ENCODE results near the gene MBD3L4.
"Not testable (repeated sequence)": the region's sequence is repeated elsewhere in the genome, so short reads cannot be mapped to it uniquely, and the experiment has no call there.

The MBD3L4 gene

GRCh38 chr19:7040079-7040478 lies at the start of gene MBD3L4:
MBD3L4 (minus strand) TSS chr19:7040179; CDS start chr19:7040144, 35 bp downstream.
- not testable (repeated sequence) for DNase-seq (ENCODE audit: low spot score in 2 of 2); H3K4me3 Mint-ChIP-seq; H3K36me3 Mint-ChIP-seq; ATAC-seq; H3K27ac Mint-ChIP-seq; H3K9me3 Mint-ChIP-seq; H3K4me1 Mint-ChIP-seq

- Mint-ChIP-seq H3K36me3 (peaks cover 19% of the 10 kb centered on the region), H3K9me3 (peaks cover 14% of the 10 kb centered on the region), H3K4me1 (no peaks in the 10 kb centered on the region), H3K27ac (no peak overlapping the region), H3K4me3 (no peak overlapping the region)
- ATAC-seq (no peak), DNase-seq (ENCODE audit: low spot score in 2 of 2) (no peak)
Measured at GRCh38 chr19:7088999-7089398, 49.0 kb upstream of the MBD3L4 start.

GRCh38 chr19:7083076-7083956 lies 43.3 kb upstream of the MBD3L4 start:
- DNase-seq (ENCODE audit: low spot score in 2 of 2) (no peak), ATAC-seq (no peak)
- H3K27ac Mint-ChIP-seq: no peak overlapping the region
- H3K9me3 Mint-ChIP-seq: peaks cover 23% of the 10 kb centered on the region
- no peaks in the 10 kb centered on the region for H3K4me1 Mint-ChIP-seq
- H3K4me3 Mint-ChIP-seq: no peak overlapping the region
- peaks cover 76% of the 10 kb centered on the region for H3K36me3 Mint-ChIP-seq

- H3K4me1 Mint-ChIP-seq: no peaks in the 10 kb centered on the region
- peaks cover 100% of the 10 kb centered on the region for H3K36me3 Mint-ChIP-seq
- peaks cover 14% of the 10 kb centered on the region for H3K9me3 Mint-ChIP-seq
- no peak for DNase-seq (ENCODE audit: low spot score in 2 of 2)
- no peak overlapping the region for H3K27ac Mint-ChIP-seq
- no peak for ATAC-seq
- H3K4me3 Mint-ChIP-seq: no peak overlapping the region
Measured at GRCh38 chr19:7078008-7078407, 38.0 kb upstream of the MBD3L4 start.

- peaks cover 100% of the 10 kb centered on the region for H3K36me3 Mint-ChIP-seq
- H3K27ac Mint-ChIP-seq: no peak overlapping the region
- ATAC-seq: no peak
- no peak for DNase-seq (ENCODE audit: low spot score in 2 of 2)
- H3K9me3 Mint-ChIP-seq: peaks cover 9% of the 10 kb centered on the region
- no peak overlapping the region for H3K4me3 Mint-ChIP-seq
- H3K4me1 Mint-ChIP-seq: peaks cover 8% of the 10 kb centered on the region
Measured at GRCh38 chr19:7076151-7076550, 36.2 kb upstream of the MBD3L4 start.

- peaks cover 97% of the 10 kb centered on the region for H3K36me3 Mint-ChIP-seq
- ATAC-seq: no peak
- H3K9me3 Mint-ChIP-seq: peaks cover 9% of the 10 kb centered on the region
- H3K27ac Mint-ChIP-seq: no peak overlapping the region
- H3K4me1 Mint-ChIP-seq: peaks cover 8% of the 10 kb centered on the region
- no peak overlapping the region for H3K4me3 Mint-ChIP-seq
- DNase-seq (ENCODE audit: low spot score in 2 of 2): no peak
Measured at GRCh38 chr19:7074705-7075282, 34.8 kb upstream of the MBD3L4 start.

GRCh38 chr19:7072541-7072940 lies 32.6 kb upstream of the MBD3L4 start:
- peaks cover 20% of the 10 kb centered on the region for H3K4me1 Mint-ChIP-seq
- ATAC-seq (no peak), DNase-seq (ENCODE audit: low spot score in 2 of 2) (peak in 1 of 2 donors; percentile 35)
- no peak overlapping the region for H3K4me3 Mint-ChIP-seq
- H3K27ac Mint-ChIP-seq: no peak overlapping the region
- H3K9me3 Mint-ChIP-seq: no peaks in the 10 kb centered on the region
- peaks cover 81% of the 10 kb centered on the region for H3K36me3 Mint-ChIP-seq

GRCh38 chr19:7069904-7070226 lies 29.9 kb upstream of the MBD3L4 start:
- peaks cover 20% of the 10 kb centered on the region for H3K4me1 Mint-ChIP-seq
- H3K4me3 Mint-ChIP-seq: peak overlapping the region; percentile 95
- peak; percentile 49 for ATAC-seq
- DNase-seq (ENCODE audit: low spot score in 2 of 2): no peak
- H3K27ac Mint-ChIP-seq: peak overlapping the region; percentile 93
- H3K9me3 Mint-ChIP-seq: peaks cover 2% of the 10 kb centered on the region
- peaks cover 54% of the 10 kb centered on the region for H3K36me3 Mint-ChIP-seq

GRCh38 chr19:7069042-7069903 lies 29.3 kb upstream of the MBD3L4 start, which contains the start of gene ZNF557:
ZNF557 (plus strand) TSS chr19:7069703; CDS start chr19:7075075, 5,372 bp downstream.
- DNase-seq (ENCODE audit: low spot score in 2 of 2) (peak; percentile 92 to 99), ATAC-seq (peak; percentile 94)
- Mint-ChIP-seq H3K27ac (peak within 1 kb of the TSS; percentile 93), H3K36me3 (peaks cover 48% of the 10 kb centered on the region), H3K4me1 (peaks cover 20% of the 10 kb centered on the region), H3K9me3 (peaks cover 2% of the 10 kb centered on the region), H3K4me3 (peak within 1 kb of the TSS; percentile 95)

- H3K4me1 Mint-ChIP-seq: peaks cover 20% of the 10 kb centered on the region
- H3K36me3 Mint-ChIP-seq: peaks cover 41% of the 10 kb centered on the region
- peaks cover 2% of the 10 kb centered on the region for H3K9me3 Mint-ChIP-seq
- ATAC-seq (no peak), DNase-seq (ENCODE audit: low spot score in 2 of 2) (no peak)
- H3K4me3 Mint-ChIP-seq: peak overlapping the region; percentile 95
- peak overlapping the region; percentile 93 for H3K27ac Mint-ChIP-seq
Measured at GRCh38 chr19:7068599-7068998, 28.6 kb upstream of the MBD3L4 start.

GRCh38 chr19:7067716-7068115 lies 27.7 kb upstream of the MBD3L4 start:
- Mint-ChIP-seq H3K9me3 (peaks cover 2% of the 10 kb centered on the region), H3K36me3 (peaks cover 32% of the 10 kb centered on the region), H3K4me1 (peaks cover 18% of the 10 kb centered on the region), H3K4me3 (no peak overlapping the region), H3K27ac (no peak overlapping the region)
- ATAC-seq (no peak), DNase-seq (ENCODE audit: low spot score in 2 of 2) (no peak)

- H3K4me1 Mint-ChIP-seq: peaks cover 12% of the 10 kb centered on the region
- H3K36me3 Mint-ChIP-seq: peaks cover 26% of the 10 kb centered on the region
- ATAC-seq, H3K9me3 Mint-ChIP-seq, H3K4me3 Mint-ChIP-seq, H3K27ac Mint-ChIP-seq: not testable (repeated sequence)
- DNase-seq (ENCODE audit: low spot score in 2 of 2): peak in 1 of 2 donors; percentile 51
Measured at GRCh38 chr19:7067122-7067521, 27.1 kb upstream of the MBD3L4 start.

GRCh38 chr19:7063764-7064418 lies 23.9 kb upstream of the MBD3L4 start:
- Mint-ChIP-seq H3K36me3 (no peaks in the 10 kb centered on the region), H3K4me1 (peaks cover 6% of the 10 kb centered on the region), H3K4me3 (no peak overlapping the region), H3K9me3 (peaks cover 2% of the 10 kb centered on the region), H3K27ac (no peak overlapping the region)
- peak; percentile 49 for ATAC-seq
- peak in 1 of 2 donors; percentile 52 for DNase-seq (ENCODE audit: low spot score in 2 of 2)

- Mint-ChIP-seq H3K4me3 (no peak overlapping the region), H3K36me3 (no peaks in the 10 kb centered on the region)
- ATAC-seq: no peak
Measured at GRCh38 chr19:7063339-7063738, 23.4 kb upstream of the MBD3L4 start.

GRCh38 chr19:7059977-7060376 lies 20.0 kb upstream of the MBD3L4 start:
- not testable (repeated sequence) for H3K9me3 Mint-ChIP-seq, H3K27ac Mint-ChIP-seq, H3K4me1 Mint-ChIP-seq, H3K4me3 Mint-ChIP-seq, ATAC-seq, H3K36me3 Mint-ChIP-seq
- DNase-seq (ENCODE audit: low spot score in 2 of 2): peak in 1 of 2 donors; percentile 38

More at GRCh38 chr19:7063339-7063738, 23.4 kb upstream of the MBD3L4 start:
- H3K9me3 Mint-ChIP-seq: peaks cover 2% of the 10 kb centered on the region
- peaks cover under 1% of the 10 kb centered on the region for H3K4me1 Mint-ChIP-seq
- peak in 1 of 2 donors; percentile 48 for DNase-seq (ENCODE audit: low spot score in 2 of 2)
- no peak overlapping the region for H3K27ac Mint-ChIP-seq

Measured in stimulated activated effector memory CD8-positive, alpha-beta T cell treated with anti-CD3 and anti-CD28 coated beads, Interleukin-12 subunit alpha, Interleukin-12 subunit beta, amount 100 ng/mL, for 72 hours (primary cell).